Astrocyte (in vitro differentiated cells and primary cell): Measurements from ENCODE around the gene PPP1R3E.

Source experiments
- CTCF ChIP-seq: IDR thresholded peaks from 2 replicates; pipeline ENCODE4 v1.5.1; 2011; ENCODE audit warnings: low read depth, mild to moderate bottlenecking, inconsistent platforms, low read length, moderate library complexity; ENCODE audit not compliant: insufficient read depth
- EZH2 ChIP-seq: IDR thresholded peaks from 2 replicates; pipeline ENCODE4 v1.6.1; 2012; ENCODE audit warnings: mild to moderate bottlenecking, low read length, inconsistent platforms; ENCODE audit not compliant: insufficient read depth

- TF ChIP-seq CTCF: no peak
- TF ChIP-seq EZH2: no peak
These were observed 50.7 kb downstream of the PPP1R3E start for GRCh38 chr14:23252006-23252405.
